Measurements from ENCODE around the gene RNASET2.
"Not testable (repeated sequence)": the region's sequence is repeated elsewhere in the genome, so short reads cannot be mapped to it uniquely, and the experiment has no call there.

- TF ChIP-seq CTCF (IDR thresholded peaks at IDR 0.05; ENCODE audit: poor library complexity, severe bottlenecking); EP300 (conservative IDR thresholded peaks at IDR 0.05; ENCODE audit: poor library complexity, severe bottlenecking); EZH2 (IDR thresholded peaks at IDR 0.05; ENCODE audit: borderline replicate concordance, insufficient read depth, low read length, poor library complexity, severe bottlenecking); SMC3 (conservative IDR thresholded peaks at IDR 0.05; ENCODE audit: poor library complexity): not testable (repeated sequence)
- TF ChIP-seq, protein P1, sequence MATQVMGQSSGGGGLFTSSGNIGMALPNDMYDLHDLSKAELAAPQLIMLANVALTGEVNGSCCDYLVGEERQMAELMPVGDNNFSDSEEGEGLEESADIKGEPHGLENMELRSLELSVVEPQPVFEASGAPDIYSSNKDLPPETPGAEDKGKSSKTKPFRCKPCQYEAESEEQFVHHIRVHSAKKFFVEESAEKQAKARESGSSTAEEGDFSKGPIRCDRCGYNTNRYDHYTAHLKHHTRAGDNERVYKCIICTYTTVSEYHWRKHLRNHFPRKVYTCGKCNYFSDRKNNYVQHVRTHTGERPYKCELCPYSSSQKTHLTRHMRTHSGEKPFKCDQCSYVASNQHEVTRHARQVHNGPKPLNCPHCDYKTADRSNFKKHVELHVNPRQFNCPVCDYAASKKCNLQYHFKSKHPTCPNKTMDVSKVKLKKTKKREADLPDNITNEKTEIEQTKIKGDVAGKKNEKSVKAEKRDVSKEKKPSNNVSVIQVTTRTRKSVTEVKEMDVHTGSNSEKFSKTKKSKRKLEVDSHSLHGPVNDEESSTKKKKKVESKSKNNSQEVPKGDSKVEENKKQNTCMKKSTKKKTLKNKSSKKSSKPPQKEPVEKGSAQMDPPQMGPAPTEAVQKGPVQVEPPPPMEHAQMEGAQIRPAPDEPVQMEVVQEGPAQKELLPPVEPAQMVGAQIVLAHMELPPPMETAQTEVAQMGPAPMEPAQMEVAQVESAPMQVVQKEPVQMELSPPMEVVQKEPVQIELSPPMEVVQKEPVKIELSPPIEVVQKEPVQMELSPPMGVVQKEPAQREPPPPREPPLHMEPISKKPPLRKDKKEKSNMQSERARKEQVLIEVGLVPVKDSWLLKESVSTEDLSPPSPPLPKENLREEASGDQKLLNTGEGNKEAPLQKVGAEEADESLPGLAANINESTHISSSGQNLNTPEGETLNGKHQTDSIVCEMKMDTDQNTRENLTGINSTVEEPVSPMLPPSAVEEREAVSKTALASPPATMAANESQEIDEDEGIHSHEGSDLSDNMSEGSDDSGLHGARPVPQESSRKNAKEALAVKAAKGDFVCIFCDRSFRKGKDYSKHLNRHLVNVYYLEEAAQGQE (IDR thresholded peaks at IDR 0.05; ENCODE audit: borderline replicate concordance) = not testable (repeated sequence)
These were observed 69.6 kb downstream of the RNASET2 start for GRCh38 chr6:166886773-166887172.

Measured in neural cell (in vitro differentiated cells).